Mesenteric fat pad (tissue), 1 donor: ENCODE results near the gene DUOXA2. TPM values are rescaled to one million over a fixed set of nuclear protein-coding genes. Genes with fewer than 3 reads are reported as not detected.

Experiments used
- DNase-seq: peaks from one replicate; pipeline ENCODE4 v3.0.0-alpha.2; 2020; ENCODE audit warnings: low spot score
- total RNA-seq: library from RNA; stranded (reverse); fragmentation: NEBNext Ultra II Directional; extraction: Animal tissue kit (Norgen Biotek cat#: 25700); gene quantifications from one replicate; pipeline ENCODE4 v1.2.1, GENCODE V29; 2021
- donor health status: DM: yes; HTN: yes; CAD: no.

DUOXA2 gene
- total RNA-seq, 1 donor from 2014 or later: not detected

DNA sequence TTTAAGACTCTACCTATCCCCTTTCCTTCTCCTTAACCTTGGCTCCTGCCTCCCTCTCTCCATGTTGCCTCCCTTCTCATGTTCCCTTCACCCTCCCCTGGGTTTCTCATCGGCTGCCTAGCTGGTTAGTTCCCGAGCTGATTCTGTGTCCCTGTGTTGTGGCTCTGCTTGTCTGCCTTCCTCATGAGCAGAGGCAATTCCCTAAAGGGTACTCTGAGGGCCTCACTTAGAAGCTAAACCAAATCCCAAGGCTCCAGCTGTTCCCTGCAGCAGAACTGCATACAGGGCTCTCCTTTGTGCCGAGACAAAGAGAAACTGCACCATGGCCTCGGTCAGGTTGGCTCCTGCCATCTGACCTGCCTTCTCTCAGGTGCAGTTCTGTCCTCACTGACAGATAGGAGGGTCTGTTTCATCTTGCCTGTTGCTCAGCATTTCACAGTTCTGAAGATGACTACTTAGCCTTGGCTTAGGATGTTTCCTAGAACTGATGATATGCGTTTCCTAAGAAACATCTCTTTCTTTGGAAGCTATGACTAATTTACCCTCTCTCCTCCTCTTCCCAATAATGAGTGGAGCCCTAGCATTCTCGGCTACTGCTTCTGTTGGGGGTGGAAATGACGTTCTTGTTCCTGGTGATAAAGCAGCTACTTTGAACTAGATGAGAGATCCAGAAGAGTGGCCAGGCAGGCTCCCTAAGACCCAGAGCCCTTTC, 42.8 kb downstream of the DUOXA2 start:
- no peak for DNase-seq

- DNase-seq: no peak
These were observed 43.8 kb downstream of the DUOXA2 start for GRCh38 chr15:45157974-45158373.

DNA sequence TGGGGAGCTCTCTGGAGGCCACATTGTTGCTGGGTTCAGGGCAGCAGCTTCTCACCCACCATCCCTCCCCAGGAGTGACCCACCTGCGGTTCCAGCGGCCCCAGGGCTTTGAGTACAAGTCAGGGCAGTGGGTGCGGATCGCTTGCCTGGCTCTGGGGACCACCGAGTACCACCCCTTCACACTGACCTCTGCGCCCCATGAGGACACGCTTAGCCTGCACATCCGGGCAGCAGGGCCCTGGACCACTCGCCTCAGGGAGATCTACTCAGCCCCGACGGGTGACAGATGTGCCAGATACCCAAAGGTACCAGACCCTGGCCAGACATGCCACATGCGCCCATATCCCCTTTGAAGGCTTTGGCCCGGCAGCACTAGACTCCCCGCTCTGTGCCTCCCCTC, 47.5 kb downstream of the DUOXA2 start:
- DNase-seq: no peak

DNA sequence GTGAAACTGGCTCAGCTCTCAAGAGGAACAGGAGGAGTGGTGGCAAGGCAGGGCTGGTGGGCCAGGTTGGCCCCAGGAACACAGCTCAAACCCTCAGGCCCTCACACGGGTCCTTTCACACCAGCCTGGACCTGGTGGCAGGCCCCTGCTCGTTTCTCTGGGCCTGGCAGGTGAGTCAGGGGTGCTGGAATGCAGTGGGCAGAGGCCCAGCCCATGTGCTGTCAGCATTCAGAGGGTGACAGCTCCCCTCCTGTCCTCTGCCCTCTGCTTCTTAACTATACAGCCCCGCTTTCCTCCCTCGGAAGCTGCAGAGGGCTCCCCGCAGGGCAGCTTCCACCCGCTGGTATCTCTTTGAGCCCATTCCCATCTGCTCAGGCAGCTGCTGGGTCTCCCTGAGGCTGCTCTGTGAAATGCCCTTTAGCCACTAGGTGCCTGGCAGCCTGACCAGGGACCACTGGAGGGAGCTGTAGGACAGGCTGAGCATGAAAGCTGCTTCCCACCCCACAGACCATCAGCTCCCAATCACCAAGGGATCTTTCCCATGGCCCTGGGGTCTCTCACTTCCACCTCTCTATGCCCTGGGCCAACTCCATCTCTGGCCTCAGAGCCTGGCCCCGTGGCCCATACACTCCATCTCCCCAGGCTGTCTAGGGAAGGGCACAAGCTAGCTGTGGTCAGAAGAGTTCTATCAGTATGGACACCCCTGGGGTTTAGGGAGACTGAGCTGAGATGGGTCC, 48.8 kb downstream of the DUOXA2 start:
- no peak for DNase-seq

GRCh38 chr15:45163508-45163856, 49.4 kb downstream of the DUOXA2 start:
- no peak for DNase-seq

GRCh38 chr15:45164914-45165313, 50.8 kb downstream of the DUOXA2 start:
- DNase-seq: no peak

GRCh38 chr15:45165536-45165935, 51.4 kb downstream of the DUOXA2 start:
- no peak for DNase-seq

GRCh38 chr15:45166834-45167630, 52.9 kb downstream of the DUOXA2 start:
- DNase-seq: peak; percentile 94

- no peak for DNase-seq
These were observed 53.6 kb downstream of the DUOXA2 start for GRCh38 chr15:45167631-45168205.

Other genes with a start within 250 kb of the DUOXA2 start
- not detected for gene TERB2, start 157.6 kb upstream of the DUOXA2 start, total RNA-seq
- 7.4 TPM for gene SORD, start 91.1 kb upstream of the DUOXA2 start, total RNA-seq
- 0.80 TPM for gene DUOX2, start 154 bp upstream of the DUOXA2 start, total RNA-seq
- gene DUOXA1, start 15.6 kb downstream of the DUOXA2 start, total RNA-seq: 1.8 TPM
- 2.5 TPM for gene DUOX1, start 15.7 kb downstream of the DUOXA2 start, total RNA-seq
- gene SHF, start 73.6 kb downstream of the DUOXA2 start, total RNA-seq: 3.8 TPM
- gene SLC28A2, start 137.9 kb downstream of the DUOXA2 start, total RNA-seq: not detected